A549 treated with AZD9567 at 1 μM for 4 hours (cell line): ENCODE measurements around the gene KRTAP9-7. TPM values are rescaled to one million over a fixed set of nuclear protein-coding genes. Genes with fewer than 3 reads are reported as not detected.

Source experiments
- total RNA-seq: library from RNA; stranded (reverse); fragments of 200-300 nt; extraction: Qiagen RNA extraction; gene quantifications from 5 replicates; pipeline ENCODE4 v1.2.3, GENCODE V29; 2022; ENCODE audit not compliant: insufficient read depth

The KRTAP9-7 gene
- total RNA-seq, result not detected in 5 replicates

GRCh38 chr17:41275648-41276190 lies at the start of gene KRTAP9-7:
Gene KRTAP9-7 (plus strand): TSS chr17:41275698. CDS start chr17:41275698, 0 bp downstream.

GRCh38 chr17:41226598-41227095 lies 48.9 kb upstream of the KRTAP9-7 start, which contains the start of gene KRTAP9-2:
Gene KRTAP9-2 (plus strand): TSS chr17:41226648. CDS start chr17:41226655, 7 bp downstream.

GRCh38 chr17:41232399-41233105 lies 42.9 kb upstream of the KRTAP9-7 start, which contains the start of gene KRTAP9-3:
Gene KRTAP9-3 (plus strand): TSS chr17:41232449. CDS start chr17:41232502, 53 bp downstream.

GRCh38 chr17:41237949-41238437 lies 37.5 kb upstream of the KRTAP9-7 start, which contains the start of gene KRTAP9-8:
Gene KRTAP9-8 (plus strand): TSS chr17:41237999. CDS start chr17:41238052, 53 bp downstream.

GRCh38 chr17:41249637-41250240 lies 25.8 kb upstream of the KRTAP9-7 start, which contains the start of gene KRTAP9-4:
Gene KRTAP9-4 (plus strand): TSS chr17:41249687. CDS start chr17:41249721, 34 bp downstream.

GRCh38 chr17:41255381-41256290 lies 19.9 kb upstream of the KRTAP9-7 start, which contains the start of gene KRTAP9-9:
Gene KRTAP9-9 (plus strand): TSS chr17:41255384.

GRCh38 chr17:41265078-41265477 lies 10.4 kb upstream of the KRTAP9-7 start, which contains the start of gene KRTAP9-6:
Gene KRTAP9-6 (plus strand): TSS chr17:41265378. CDS start chr17:41265378, 0 bp downstream.

GRCh38 chr17:41301916-41302901 lies 26.7 kb downstream of the KRTAP9-7 start, which contains the start of gene KRTAP29-1:
Gene KRTAP29-1 (minus strand): TSS chr17:41302851. CDS start chr17:41302851, 0 bp downstream.

GRCh38 chr17:41308918-41309359 lies 33.4 kb downstream of the KRTAP9-7 start, which contains the start of gene KRTAP16-1:
Gene KRTAP16-1 (minus strand): TSS chr17:41309309. CDS start chr17:41309253, 56 bp downstream.

GRCh38 chr17:41315204-41315794 lies 39.8 kb downstream of the KRTAP9-7 start, which contains the start of gene KRTAP17-1:
Gene KRTAP17-1 (minus strand): TSS chr17:41315710. CDS start chr17:41315650, 60 bp downstream.

Other genes with a start within 250 kb of the KRTAP9-7 start
- gene KRTAP1-5, start 248.5 kb upstream of the KRTAP9-7 start, total RNA-seq, result not detected in 5 replicates
- not detected in 5 replicates for gene KRTAP1-4, start 245.5 kb upstream of the KRTAP9-7 start, total RNA-seq
- gene KRTAP1-3, start 240.8 kb upstream of the KRTAP9-7 start, total RNA-seq, result not detected in 5 replicates
- not detected in 5 replicates for gene KRTAP1-1, start 234.2 kb upstream of the KRTAP9-7 start, total RNA-seq
- not detected in 5 replicates for gene KRTAP2-1, start 228.4 kb upstream of the KRTAP9-7 start, total RNA-seq
- gene KRTAP2-2, start 220.5 kb upstream of the KRTAP9-7 start, total RNA-seq, result not detected in 5 replicates
- gene KRTAP2-3, start 215.6 kb upstream of the KRTAP9-7 start, total RNA-seq, result 0.09 to 0.19 TPM (median 0.17 TPM) in 4 of 5 replicates, not detected in the other
- not detected in 5 replicates for gene KRTAP2-4, start 209.8 kb upstream of the KRTAP9-7 start, total RNA-seq
- not detected in 5 replicates for gene KRTAP4-7, start 191.5 kb upstream of the KRTAP9-7 start, total RNA-seq
- gene KRTAP4-8, start 177.6 kb upstream of the KRTAP9-7 start, total RNA-seq, result not detected in 5 replicates
- not detected in 5 replicates for gene KRTAP4-16, start 173.5 kb upstream of the KRTAP9-7 start, total RNA-seq
- gene KRTAP4-9, start 170.3 kb upstream of the KRTAP9-7 start, total RNA-seq, result not detected in 5 replicates
- gene KRTAP4-11, start 157.3 kb upstream of the KRTAP9-7 start, total RNA-seq, result not detected in 5 replicates
- gene KRTAP4-12, start 151.5 kb upstream of the KRTAP9-7 start, total RNA-seq, result not detected in 5 replicates
- not detected in 5 replicates for gene KRTAP4-6, start 135.2 kb upstream of the KRTAP9-7 start, total RNA-seq
- not detected in 5 replicates for gene KRTAP4-5, start 125.9 kb upstream of the KRTAP9-7 start, total RNA-seq
- 0.07 TPM in 1 of 5 replicates, not detected in the others for gene KRTAP4-4, start 115.0 kb upstream of the KRTAP9-7 start, total RNA-seq
- gene KRTAP4-3, start 107.5 kb upstream of the KRTAP9-7 start, total RNA-seq, result not detected in 5 replicates
- not detected in 5 replicates for gene KRTAP4-2, start 97.5 kb upstream of the KRTAP9-7 start, total RNA-seq
- gene KRTAP4-1, start 90.8 kb upstream of the KRTAP9-7 start, total RNA-seq, result not detected in 5 replicates
- not detected in 5 replicates for gene KRTAP9-1, start 85.8 kb upstream of the KRTAP9-7 start, total RNA-seq
- not detected in 5 replicates for gene KRTAP9-2, start 49.0 kb upstream of the KRTAP9-7 start, total RNA-seq
- gene KRTAP9-3, start 43.2 kb upstream of the KRTAP9-7 start, total RNA-seq, result not detected in 5 replicates
- gene KRTAP9-8, start 37.7 kb upstream of the KRTAP9-7 start, total RNA-seq, result not detected in 5 replicates
- gene KRTAP9-4, start 26.0 kb upstream of the KRTAP9-7 start, total RNA-seq, result not detected in 5 replicates
- not detected in 5 replicates for gene KRTAP9-9, start 20.3 kb upstream of the KRTAP9-7 start, total RNA-seq
- gene KRTAP9-6, start 10.3 kb upstream of the KRTAP9-7 start, total RNA-seq, result not detected in 5 replicates
- not detected in 5 replicates for gene KRTAP29-1, start 27.2 kb downstream of the KRTAP9-7 start, total RNA-seq
- not detected in 5 replicates for gene KRTAP16-1, start 33.6 kb downstream of the KRTAP9-7 start, total RNA-seq
- not detected in 5 replicates for gene KRTAP17-1, start 40.0 kb downstream of the KRTAP9-7 start, total RNA-seq
- gene KRT33A, start 75.1 kb downstream of the KRTAP9-7 start, total RNA-seq, result not detected in 5 replicates
- gene KRT33B, start 94.1 kb downstream of the KRTAP9-7 start, total RNA-seq, result not detected in 5 replicates
- gene KRT34, start 106.6 kb downstream of the KRTAP9-7 start, total RNA-seq, result 0.21 to 1.2 TPM (median 0.29 TPM) in 5 replicates
- not detected in 5 replicates for gene KRT31, start 121.9 kb downstream of the KRTAP9-7 start, total RNA-seq
- gene KRT37, start 148.9 kb downstream of the KRTAP9-7 start, total RNA-seq, result not detected in 5 replicates
- not detected in 5 replicates for gene KRT38, start 165.3 kb downstream of the KRTAP9-7 start, total RNA-seq
- gene KRT32, start 191.7 kb downstream of the KRTAP9-7 start, total RNA-seq, result not detected in 5 replicates
- not detected in 5 replicates for gene KRT35, start 205.5 kb downstream of the KRTAP9-7 start, total RNA-seq
- gene KRT36, start 214.2 kb downstream of the KRTAP9-7 start, total RNA-seq, result not detected in 5 replicates
- 0.08 to 0.50 TPM (median 0.30 TPM) in 3 of 5 replicates, not detected in the others for gene KRT13, start 229.9 kb downstream of the KRTAP9-7 start, total RNA-seq
- 2.1 to 2.6 TPM (median 2.5 TPM) in 5 replicates for gene KRT15, start 243.2 kb downstream of the KRTAP9-7 start, total RNA-seq